ENCODE measurements around the gene TANC1.

Gene TANC1

DNA sequence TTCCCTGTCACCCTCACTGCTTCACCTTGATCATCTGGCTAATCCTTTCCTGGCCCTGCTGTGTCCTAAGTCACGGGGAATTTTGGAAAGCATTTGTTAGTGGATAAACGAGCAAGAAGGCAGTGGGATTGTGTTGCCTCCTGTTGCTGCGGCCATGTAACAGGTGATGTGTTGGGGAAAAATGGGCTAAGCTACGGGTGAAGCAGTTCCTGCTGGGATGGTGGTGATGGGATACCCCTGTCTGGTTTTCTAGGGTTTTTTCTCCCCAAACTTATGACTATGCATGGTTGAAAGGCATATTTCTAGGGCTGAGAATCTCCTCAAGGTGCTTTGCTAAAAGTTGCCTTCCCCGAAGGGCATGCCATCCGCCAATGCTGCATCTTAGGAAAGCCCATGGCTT lies 249.9 kb downstream of the TANC1 start:
- TF ChIP-seq EZH2 (IDR thresholded peaks at IDR 0.05; ENCODE audit: borderline replicate concordance, low read depth, low read length, severe bottlenecking) = no peak
- TF ChIP-seq, protein P1, sequence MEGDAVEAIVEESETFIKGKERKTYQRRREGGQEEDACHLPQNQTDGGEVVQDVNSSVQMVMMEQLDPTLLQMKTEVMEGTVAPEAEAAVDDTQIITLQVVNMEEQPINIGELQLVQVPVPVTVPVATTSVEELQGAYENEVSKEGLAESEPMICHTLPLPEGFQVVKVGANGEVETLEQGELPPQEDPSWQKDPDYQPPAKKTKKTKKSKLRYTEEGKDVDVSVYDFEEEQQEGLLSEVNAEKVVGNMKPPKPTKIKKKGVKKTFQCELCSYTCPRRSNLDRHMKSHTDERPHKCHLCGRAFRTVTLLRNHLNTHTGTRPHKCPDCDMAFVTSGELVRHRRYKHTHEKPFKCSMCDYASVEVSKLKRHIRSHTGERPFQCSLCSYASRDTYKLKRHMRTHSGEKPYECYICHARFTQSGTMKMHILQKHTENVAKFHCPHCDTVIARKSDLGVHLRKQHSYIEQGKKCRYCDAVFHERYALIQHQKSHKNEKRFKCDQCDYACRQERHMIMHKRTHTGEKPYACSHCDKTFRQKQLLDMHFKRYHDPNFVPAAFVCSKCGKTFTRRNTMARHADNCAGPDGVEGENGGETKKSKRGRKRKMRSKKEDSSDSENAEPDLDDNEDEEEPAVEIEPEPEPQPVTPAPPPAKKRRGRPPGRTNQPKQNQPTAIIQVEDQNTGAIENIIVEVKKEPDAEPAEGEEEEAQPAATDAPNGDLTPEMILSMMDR (IDR thresholded peaks at IDR 0.05; ENCODE audit: borderline replicate concordance, extremely low read depth, low read length, poor library complexity, severe bottlenecking) = no peak
- no peak for DNase-seq
- H3K9me3 ChIP-seq (ENCODE audit: insufficient read depth, low read length, severe bottlenecking) = no peaks in the 10 kb centered on the region
- H3K4me1 ChIP-seq (ENCODE audit: insufficient read depth, low read length) = no peaks in the 10 kb centered on the region
- H3K79me2 ChIP-seq (ENCODE audit: insufficient read depth, low read length) = no peaks in the 10 kb centered on the region
- no peak overlapping the region for H3K9ac ChIP-seq (ENCODE audit: low read depth, low read length)
- no peak for ATAC-seq (ENCODE audit: insufficient read depth, low read depth)
- peaks cover 20% of the 10 kb centered on the region; the same call in 1 of the 2 replicates for H3K36me3 ChIP-seq (ENCODE audit: insufficient read depth, low read length)
- H3K4me2 ChIP-seq (ENCODE audit: insufficient read depth, low read length) = no peak overlapping the region
- H2AFZ ChIP-seq (ENCODE audit: low read depth, low read length) = no peak overlapping the region
- no peak overlapping the region for H3K27ac ChIP-seq (ENCODE audit: low read length)
- no peaks in the 10 kb centered on the region for H4K20me1 ChIP-seq (ENCODE audit: insufficient read depth, low read length)
- no peaks in the 10 kb centered on the region for H3K27me3 ChIP-seq (ENCODE audit: insufficient read depth, low read length, poor library complexity)
- no peak overlapping the region for H3K4me3 ChIP-seq (ENCODE audit: low read depth in 1 of 2, low read length in 2 of 2)

DNA sequence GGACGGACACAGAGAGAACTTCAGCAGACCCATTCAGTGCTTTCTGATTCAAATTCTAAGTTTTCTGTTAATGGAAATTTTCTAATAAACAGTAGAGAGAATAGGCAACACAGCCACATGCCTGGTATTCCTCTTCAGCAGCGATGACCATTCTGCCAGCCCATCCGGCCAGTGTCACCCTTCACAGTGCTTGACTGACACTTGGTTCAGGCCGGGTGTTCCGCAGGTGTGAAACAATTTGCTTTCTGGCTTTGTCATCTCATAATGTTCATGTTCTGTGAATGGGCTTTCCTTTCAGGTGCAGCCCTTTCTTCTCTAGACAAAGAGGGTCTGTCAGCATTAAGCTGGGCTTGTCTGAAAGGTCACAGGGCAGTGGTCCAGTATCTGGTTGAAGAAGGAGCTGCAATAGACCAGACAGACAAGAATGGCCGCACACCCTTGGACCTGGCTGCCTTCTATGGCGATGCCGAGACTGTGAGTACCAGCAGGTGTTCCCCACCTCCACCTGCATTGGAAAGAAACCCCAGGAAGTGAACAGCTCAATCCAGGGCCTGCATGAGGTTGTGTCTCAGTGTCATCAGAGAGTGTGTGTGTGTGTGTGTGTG lies 251.1 kb downstream of the TANC1 start:
- no peak overlapping the region for H3K9ac ChIP-seq (ENCODE audit: low read depth, low read length)
- ATAC-seq (ENCODE audit: insufficient read depth, low read depth) (no peak), DNase-seq (no peak)
- no peak overlapping the region for H2AFZ ChIP-seq (ENCODE audit: low read depth, low read length)
- no peaks in the 10 kb centered on the region for H4K20me1 ChIP-seq (ENCODE audit: insufficient read depth, low read length)
- H3K4me3 ChIP-seq (ENCODE audit: low read depth in 1 of 2, low read length in 2 of 2) = no peak overlapping the region
- no peak overlapping the region for H3K4me2 ChIP-seq (ENCODE audit: insufficient read depth, low read length)
- no peaks in the 10 kb centered on the region for H3K9me3 ChIP-seq (ENCODE audit: insufficient read depth, low read length, severe bottlenecking)
- H3K36me3 ChIP-seq (ENCODE audit: insufficient read depth, low read length) = peaks cover 26% of the 10 kb centered on the region
- no peak overlapping the region for H3K27ac ChIP-seq (ENCODE audit: low read length)
- no peak for TF ChIP-seq EZH2 (IDR thresholded peaks at IDR 0.05; ENCODE audit: borderline replicate concordance, low read depth, low read length, severe bottlenecking)
- TF ChIP-seq, protein P1 (IDR thresholded peaks at IDR 0.05; ENCODE audit: borderline replicate concordance, extremely low read depth, low read length, poor library complexity, severe bottlenecking) = no peak
- H3K79me2 ChIP-seq (ENCODE audit: insufficient read depth, low read length) = no peaks in the 10 kb centered on the region
- H3K4me1 ChIP-seq (ENCODE audit: insufficient read depth, low read length) = no peaks in the 10 kb centered on the region
- no peaks in the 10 kb centered on the region for H3K27me3 ChIP-seq (ENCODE audit: insufficient read depth, low read length, poor library complexity)

DNA sequence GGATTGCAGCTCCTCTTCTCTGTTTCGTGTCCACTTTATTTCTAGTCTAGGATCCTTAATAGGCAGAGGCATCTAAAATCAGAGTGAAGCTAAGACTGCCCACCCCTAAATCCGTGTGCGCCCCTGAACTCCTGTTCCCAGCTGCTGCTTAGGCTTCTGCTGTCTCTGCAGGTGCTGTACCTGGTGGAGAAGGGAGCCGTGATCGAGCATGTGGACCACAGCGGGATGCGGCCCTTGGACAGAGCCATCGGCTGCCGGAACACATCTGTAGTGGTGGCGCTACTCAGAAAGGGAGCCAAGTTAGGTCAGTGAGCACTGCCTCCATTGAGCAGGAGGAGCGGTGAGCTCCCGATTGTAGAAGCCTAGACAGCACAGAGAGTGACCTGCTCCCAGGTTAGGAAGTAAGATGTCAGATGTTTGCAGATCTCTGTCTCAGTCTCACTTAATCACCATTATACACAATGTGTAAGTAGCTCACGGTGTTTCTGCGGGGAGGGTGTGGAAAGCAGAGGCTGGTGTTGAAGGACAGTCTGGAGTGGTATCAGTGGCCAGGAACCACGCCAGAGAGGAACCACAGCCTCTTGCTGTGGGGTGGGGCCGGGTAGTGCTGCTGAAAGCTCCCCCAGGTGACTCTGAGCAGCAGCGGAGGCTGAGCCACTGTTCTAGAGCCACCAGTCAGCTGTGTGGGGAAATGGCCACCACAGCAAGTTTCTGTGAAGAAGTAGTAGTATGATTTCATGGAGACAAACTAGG lies 255.8 kb downstream of the TANC1 start:
- no peaks in the 10 kb centered on the region for H3K27me3 ChIP-seq (ENCODE audit: insufficient read depth, low read length, poor library complexity)
- H3K4me3 ChIP-seq (ENCODE audit: low read depth in 1 of 2, low read length in 2 of 2) = no peak overlapping the region
- no peak overlapping the region for H3K9ac ChIP-seq (ENCODE audit: low read depth, low read length)
- H3K4me2 ChIP-seq (ENCODE audit: insufficient read depth, low read length) = no peak overlapping the region
- ATAC-seq (ENCODE audit: insufficient read depth, low read depth) = no peak
- TF ChIP-seq EZH2 (IDR thresholded peaks at IDR 0.05; ENCODE audit: borderline replicate concordance, low read depth, low read length, severe bottlenecking) = no peak
- TF ChIP-seq, protein P1 (IDR thresholded peaks at IDR 0.05; ENCODE audit: borderline replicate concordance, extremely low read depth, low read length, poor library complexity, severe bottlenecking) = no peak
- H3K79me2 ChIP-seq (ENCODE audit: insufficient read depth, low read length) = no peaks in the 10 kb centered on the region
- no peaks in the 10 kb centered on the region for H4K20me1 ChIP-seq (ENCODE audit: insufficient read depth, low read length)
- no peak overlapping the region for H2AFZ ChIP-seq (ENCODE audit: low read depth, low read length)
- H3K9me3 ChIP-seq (ENCODE audit: insufficient read depth, low read length, severe bottlenecking) = no peaks in the 10 kb centered on the region
- DNase-seq = no peak
- H3K4me1 ChIP-seq (ENCODE audit: insufficient read depth, low read length) = peaks cover 37% of the 10 kb centered on the region
- peaks cover 36% of the 10 kb centered on the region for H3K36me3 ChIP-seq (ENCODE audit: insufficient read depth, low read length)
- H3K27ac ChIP-seq (ENCODE audit: low read length) = peak overlapping the region; percentile 12; the same call in 1 of the 2 replicates

Data from DND-41 (cell line).